GM21737 (cell line): ENCODE results near the gene ZNF22.

ENCODE experiments used
- ATAC-seq: cut with Tn5 transposase; IDR thresholded peaks from one replicate; pipeline ENCODE4 v1.9.1; 2021; ENCODE audit warnings: mild to moderate bottlenecking, moderate library complexity; ENCODE audit not compliant: unreplicated experiment

Gene ZNF22

DNA sequence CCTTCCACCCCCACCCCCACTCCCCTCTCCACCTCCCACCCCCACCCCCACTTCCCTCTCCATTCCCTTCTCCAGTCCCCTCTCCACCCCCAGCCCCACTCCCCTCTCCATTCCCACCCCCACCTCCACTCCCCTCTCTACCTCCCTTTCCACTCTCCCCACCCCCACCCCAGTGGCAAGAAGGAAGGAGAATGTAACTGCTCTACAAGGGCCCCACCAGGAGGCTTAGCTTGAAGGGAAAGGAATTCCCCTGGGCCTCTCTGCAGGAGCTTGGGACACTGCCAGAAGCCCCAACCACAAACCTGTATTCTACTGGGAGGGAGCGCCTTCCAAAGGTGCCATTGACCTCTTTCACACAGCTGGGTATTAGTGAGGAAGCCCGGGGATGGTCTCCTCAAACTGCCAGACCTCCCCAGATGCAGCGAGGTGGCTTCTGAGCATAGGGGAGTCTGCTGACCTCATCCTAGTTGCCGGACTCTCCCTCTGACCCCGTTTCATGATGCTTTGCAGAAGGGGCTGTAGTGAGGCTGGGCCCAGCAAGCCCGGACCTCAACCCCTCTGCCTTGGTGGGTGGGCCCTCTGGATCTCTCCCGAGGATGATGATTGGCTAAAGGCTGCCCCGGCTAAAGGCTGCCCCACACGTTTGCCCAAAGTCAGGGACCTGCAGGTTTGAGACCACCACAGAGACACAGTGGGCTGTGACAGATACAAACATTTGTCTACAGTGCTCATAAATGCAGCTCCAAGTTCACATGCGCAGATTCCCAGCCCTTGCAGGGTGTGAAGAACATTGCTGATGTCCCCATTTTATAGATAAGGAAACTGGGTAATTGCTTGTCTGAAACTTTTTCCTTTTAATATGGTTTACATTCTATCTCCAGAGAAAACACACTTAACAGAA lies 25.0 kb upstream of the ZNF22 start:
- no peak for ATAC-seq

DNA sequence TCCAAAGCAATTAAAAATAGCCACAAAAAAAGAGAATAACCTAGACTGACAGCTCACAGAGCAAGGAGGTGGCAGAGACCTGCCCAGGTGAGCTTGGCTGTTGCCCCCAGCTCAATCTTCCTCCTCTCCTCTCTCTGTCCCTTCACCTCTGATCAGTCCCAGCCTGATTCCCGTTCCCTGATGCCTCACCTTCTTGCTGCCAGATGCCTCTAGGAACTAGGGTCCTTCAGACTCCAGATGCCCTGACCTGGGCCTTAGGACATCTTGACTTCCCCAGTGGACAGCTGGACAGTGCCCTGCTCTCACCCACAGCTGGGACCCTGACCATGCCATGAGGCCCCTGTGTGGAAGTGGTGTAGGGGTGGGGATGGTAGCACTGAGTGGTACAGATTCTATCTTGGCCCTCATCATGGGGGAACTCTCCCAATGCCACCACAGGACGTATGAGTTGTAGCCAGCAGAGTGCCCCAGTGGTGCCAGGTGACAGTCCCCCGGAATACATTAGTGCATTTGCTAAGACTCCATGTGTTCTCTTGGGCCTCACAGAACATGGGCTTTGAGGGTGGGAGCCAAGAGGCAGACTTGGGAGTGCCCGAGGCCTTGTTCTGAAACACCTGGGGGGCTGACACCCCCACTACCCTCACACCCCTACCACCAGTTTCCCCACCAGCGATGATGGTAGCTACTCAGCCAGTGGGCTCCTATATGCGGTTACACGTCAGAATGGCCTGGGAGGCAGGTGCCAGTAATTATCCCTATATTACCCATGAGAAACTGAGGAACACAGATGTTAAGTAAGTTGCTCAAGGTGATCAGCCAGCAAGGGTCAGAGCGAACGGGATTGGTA lies 24.1 kb upstream of the ZNF22 start:
- ATAC-seq, result no peak

DNA sequence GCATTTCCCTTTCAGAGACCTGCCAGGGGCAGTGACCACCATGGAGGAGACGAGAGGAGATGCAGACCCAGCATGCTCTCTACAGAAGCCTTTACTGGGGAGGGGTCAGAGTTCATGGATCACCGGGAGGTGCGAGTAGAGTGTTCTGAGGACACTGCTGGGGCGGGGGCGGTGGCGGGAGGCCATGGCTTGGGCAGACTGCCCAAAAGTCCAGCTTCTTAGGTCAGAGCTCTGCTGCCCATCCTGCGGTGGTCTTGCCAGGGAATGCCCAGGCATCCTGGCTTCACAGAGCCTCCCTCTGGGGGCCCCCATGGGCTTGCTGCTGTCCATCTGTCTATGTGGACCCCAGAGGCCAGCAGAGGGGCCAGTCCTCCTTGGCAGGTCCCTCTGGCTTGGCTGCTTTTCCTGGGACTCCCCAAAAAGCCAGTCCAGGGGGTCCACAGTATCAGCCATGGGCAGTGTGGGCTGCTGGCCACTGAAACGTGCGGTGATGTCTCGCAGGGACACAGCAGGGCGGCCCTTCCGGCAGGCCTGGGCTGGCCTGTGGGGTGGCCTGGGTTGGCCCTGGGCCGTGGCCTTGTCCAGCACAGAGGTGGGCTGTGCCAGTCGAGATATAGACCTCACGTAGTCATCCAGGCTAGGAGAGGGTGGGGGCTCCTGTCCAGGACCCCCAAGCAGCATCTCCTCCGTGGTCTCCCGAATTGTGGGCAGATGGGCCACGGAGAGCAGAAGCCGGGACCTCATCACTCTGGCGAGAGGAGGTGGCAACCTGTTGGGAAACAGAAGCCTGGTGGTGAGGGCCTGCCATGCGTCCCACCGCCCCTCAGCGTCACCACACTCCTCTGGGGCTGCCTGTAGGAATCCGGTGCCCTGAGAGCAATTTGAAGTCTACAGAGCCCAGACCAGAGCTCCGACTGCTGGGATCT lies 23.2 kb upstream of the ZNF22 start:
- no peak for ATAC-seq

- ATAC-seq, result no peak
Observed at GRCh38 chr10:44978213-44978569, 22.5 kb upstream of the ZNF22 start.

GRCh38 chr10:44978570-44979280 lies 22.0 kb upstream of the ZNF22 start, which contains the start of gene DEPP1:
DEPP1 (minus strand) TSS chr10:44978809; CDS start chr10:44978030, 779 bp downstream.
- ATAC-seq, result no peak

DNA sequence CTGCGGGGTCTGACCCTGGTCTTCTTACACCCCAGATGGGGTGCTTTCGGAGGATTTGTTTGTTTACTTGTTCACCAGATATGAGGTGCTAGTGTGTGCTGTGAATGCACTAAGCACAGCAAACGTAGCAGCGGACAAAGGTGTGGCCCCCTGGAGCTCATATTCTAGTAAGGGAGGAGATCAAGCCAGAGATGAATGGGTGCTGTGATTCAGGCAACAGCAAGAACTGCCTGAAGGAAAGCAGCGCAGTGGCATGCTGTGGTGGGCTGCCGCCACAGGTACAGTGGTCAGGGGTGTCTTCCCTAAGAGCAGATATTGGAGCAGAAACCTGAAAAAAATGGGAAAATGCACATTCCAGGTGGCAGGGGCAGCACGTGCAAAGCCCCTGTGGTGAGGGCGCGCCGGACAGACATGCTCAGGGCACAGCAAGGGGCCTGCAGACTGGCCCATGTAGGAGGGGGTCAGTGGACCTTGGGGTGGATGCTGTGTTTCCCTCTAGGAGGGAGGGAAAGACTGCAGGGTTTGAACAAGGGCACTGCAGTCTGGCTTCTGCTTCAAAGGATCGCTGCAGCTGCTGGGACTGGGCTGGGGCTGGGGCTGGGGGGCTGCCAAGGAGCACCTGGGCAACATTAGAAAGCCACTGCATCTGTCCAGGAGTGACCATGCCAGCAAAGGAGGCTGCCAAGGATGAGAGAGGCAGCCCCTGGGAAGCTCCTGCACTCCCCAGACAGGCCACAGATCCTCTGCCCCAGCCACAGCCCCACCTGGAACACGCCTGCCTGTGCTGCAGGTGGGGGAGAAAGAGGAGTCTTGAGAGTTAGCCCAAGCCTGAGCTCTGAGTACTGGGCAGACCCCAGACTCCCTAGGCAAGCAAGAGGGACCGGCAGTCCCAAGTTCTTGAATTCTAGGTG lies 21.2 kb upstream of the ZNF22 start:
- no peak for ATAC-seq

- ATAC-seq, result no peak
Observed at GRCh38 chr10:44980309-44981171, 20.2 kb upstream of the ZNF22 start.

DNA sequence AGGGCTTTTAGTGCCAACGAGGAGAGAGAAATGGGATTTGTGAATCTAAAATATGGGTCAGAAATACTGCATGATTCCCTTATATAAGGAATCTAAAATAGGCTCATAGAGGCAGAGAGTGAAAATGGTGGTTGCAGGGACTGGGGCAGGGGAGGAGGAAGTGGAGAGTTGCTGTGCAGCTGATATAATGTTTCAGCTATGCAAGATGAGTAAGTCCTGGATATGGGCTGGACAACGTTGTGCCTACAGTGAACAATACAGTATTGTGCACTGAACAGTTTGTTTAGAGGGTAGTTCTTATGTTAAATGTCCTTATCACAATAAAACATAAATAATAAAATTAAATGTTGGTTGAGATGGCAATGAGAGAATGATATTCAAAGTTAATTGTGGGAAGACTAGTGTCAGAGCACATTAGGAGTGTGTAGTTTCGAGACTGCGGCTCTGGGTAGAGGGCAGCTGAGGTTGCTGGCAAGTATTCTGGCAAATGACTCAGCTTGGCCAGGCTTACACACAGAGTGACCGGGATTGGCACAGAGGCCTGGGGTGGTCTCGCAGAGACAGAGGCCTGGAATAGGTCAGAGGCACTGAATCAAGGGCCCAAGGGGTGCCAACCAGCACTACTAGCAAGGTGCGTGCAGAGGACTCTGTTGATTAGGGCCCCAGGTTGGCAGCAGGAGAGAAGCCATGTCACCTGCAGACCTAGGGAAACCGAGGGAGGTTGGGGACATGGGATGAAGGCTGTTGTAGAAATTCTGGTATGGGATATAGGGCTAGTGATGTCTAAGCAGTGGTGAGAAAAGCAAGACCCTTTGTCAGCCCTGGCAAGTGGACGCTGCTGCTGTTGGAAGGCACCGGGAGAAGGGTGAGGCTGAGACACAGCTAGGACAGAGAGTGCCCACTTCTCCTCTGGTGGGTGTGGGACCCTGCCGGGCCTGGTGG lies 19.3 kb upstream of the ZNF22 start:
- ATAC-seq, result no peak

- ATAC-seq, result no peak
Observed at GRCh38 chr10:44982114-44982460, 18.6 kb upstream of the ZNF22 start.

DNA sequence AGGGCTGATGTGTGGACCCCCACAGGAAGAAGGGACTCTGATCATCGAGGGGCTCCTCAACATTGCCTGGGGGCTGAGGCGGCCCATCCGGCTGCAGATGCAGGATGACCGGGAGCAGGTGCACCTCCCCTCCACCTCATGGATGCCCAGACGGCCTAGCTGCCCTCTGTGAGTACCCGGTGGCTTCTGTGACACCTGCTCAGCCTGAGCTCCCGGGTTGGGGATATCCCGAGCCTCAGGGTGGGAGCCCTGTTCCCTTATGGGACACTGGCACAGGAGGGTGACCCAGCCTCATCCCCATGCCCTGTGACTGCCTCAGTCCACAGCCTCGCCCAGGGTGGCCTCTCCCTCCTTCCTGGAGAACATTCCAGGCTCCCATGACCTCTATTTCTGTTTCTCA lies 18.2 kb upstream of the ZNF22 start:
- ATAC-seq, result no peak

- no peak for ATAC-seq
Observed at GRCh38 chr10:44983066-44983894, 17.4 kb upstream of the ZNF22 start.

DNA sequence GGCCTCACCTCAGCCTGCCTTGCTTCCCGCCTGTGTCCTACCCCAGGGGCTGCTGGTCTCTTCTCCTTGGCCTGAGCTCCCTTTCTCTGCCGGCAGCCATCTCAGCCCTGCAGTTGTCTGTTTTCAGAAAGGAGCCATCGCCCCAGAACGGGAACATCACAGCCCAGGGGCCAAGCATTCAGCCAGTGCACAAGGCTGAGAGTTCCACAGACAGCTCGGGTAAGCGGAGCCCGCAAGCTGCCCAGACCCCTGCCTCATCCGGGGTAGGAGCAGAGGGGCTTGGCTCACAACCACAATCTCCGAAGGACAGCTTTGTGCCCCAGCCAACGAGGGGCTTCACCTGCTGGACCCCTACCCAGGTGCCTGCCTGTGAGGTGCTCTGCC lies 16.8 kb upstream of the ZNF22 start:
- ATAC-seq, result no peak

GRCh38 chr10:44984671-44985101 lies 16.0 kb upstream of the ZNF22 start:
- no peak for ATAC-seq

DNA sequence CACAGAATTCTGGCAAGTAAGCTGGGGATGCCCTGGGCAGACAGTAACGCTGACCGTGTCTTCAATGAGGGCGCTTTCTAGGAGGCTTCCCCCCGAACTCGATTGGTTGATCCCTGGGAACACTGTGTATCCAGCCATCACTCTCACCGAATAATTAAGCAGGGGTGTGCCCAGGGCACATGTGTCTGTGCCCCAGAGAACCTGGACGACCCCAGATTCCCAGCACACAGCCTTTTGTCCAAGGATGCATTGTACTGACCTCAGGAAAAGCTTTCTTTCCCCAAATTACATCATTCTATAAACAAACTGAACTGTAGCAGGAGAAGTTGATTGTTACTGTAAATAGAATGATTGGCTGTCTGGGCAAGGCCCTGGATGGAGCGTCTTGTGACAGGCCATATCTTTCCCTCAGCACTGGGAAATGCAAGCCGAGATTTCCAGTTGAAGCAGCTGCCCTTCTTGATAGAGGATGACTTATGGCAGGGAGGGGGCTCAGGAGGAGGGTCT lies 15.5 kb upstream of the ZNF22 start:
- no peak for ATAC-seq

- ATAC-seq, result no peak
Observed at GRCh38 chr10:44986179-44986578, 14.5 kb upstream of the ZNF22 start.

DNA sequence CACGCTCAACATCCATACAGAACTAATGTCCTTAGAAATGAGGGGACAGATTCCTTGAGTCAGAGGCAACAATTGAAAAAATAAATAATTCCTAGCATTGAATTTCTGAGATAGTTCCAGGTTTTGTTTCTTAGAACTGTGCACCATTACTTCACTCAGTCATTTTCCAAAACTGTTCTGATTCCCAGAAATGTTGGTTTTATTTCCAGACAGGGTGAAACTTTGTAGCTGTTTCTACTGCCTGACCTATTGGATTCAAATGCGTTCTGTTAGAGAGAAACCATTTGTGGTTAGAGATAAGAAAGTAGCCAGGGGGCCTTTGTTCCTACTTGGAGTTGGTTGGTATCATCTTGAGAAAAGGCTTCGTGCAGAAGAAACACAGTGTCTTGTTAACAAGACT lies 14.1 kb upstream of the ZNF22 start:
- no peak for ATAC-seq
